ENCODE results near the gene IL4.

IL4 gene

DNA sequence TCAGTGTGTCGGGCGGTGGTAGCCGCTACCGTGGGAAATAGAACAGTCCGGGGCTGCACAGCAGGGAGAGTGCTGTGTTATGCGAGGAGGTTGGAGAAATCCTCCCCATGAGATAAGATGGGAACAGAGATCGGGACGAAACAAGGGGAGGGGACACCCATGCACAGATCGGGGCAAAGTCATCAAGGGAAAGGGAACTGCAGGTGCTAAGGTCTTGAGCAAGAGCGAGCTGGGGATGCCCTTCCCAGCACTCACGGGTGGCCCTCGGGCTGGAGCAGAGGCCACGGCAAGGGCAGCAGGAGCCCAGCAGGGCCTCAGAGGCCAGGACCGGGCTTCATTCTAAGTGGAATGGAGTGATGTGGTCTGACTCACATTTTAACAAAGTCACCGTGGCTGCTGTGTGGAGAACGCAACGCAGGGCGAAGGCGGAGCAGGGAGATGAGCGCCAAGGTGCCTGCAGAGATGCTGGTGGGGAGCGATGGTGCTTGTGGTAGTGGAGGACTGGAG lies 8.2 kb upstream of the IL4 start:
- POLR2A ChIA-PET = interaction anchor here (1.4 kb wide), 1 partner anchor 72 kb away, joined by 3 read pairs; the partner anchor contains the start of gene KIF3A
- CTCF ChIA-PET = no interaction called here
- H3K27ac ChIP-seq (ENCODE audit: extremely low read depth, low read depth, low read length) = no peak overlapping the region
- no peak overlapping the region for H3K4me3 ChIP-seq (ENCODE audit: low read depth, low read length)
- no peaks in the 10 kb centered on the region for H3K4me1 ChIP-seq (ENCODE audit: control insufficient read depth, insufficient read depth, low read length)
- H3K9me3 ChIP-seq (ENCODE audit: control insufficient read depth, insufficient read depth, low read depth, low read length) = no peaks in the 10 kb centered on the region
- no peak for TF ChIP-seq ZNF626 (tag by site-specific recombination; IDR thresholded peaks at IDR 0.05)
- TF ChIP-seq, protein P1, sequence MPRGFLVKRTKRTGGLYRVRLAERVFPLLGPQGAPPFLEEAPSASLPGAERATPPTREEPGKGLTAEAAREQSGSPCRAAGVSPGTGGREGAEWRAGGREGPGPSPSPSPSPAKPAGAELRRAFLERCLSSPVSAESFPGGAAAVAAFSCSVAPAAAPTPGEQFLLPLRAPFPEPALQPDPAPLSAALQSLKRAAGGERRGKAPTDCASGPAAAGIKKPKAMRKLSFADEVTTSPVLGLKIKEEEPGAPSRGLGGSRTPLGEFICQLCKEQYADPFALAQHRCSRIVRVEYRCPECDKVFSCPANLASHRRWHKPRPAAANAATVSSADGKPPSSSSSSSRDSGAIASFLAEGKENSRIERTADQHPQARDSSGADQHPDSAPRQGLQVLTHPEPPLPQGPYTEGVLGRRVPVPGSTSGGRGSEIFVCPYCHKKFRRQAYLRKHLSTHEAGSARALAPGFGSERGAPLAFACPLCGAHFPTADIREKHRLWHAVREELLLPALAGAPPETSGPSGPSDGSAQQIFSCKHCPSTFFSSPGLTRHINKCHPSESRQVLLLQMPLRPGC (tag by site-specific recombination; IDR thresholded peaks at IDR 0.05) = no peak
- no peak for TF ChIP-seq GLIS2 (tag by site-specific recombination; IDR thresholded peaks at IDR 0.05)
- TF ChIP-seq, protein P2, sequence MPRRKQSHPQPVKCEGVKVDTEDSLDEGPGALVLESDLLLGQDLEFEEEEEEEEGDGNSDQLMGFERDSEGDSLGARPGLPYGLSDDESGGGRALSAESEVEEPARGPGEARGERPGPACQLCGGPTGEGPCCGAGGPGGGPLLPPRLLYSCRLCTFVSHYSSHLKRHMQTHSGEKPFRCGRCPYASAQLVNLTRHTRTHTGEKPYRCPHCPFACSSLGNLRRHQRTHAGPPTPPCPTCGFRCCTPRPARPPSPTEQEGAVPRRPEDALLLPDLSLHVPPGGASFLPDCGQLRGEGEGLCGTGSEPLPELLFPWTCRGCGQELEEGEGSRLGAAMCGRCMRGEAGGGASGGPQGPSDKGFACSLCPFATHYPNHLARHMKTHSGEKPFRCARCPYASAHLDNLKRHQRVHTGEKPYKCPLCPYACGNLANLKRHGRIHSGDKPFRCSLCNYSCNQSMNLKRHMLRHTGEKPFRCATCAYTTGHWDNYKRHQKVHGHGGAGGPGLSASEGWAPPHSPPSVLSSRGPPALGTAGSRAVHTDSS (tag by site-specific recombination; IDR thresholded peaks at IDR 0.05) = no peak
- TF ChIP-seq, protein P3, sequence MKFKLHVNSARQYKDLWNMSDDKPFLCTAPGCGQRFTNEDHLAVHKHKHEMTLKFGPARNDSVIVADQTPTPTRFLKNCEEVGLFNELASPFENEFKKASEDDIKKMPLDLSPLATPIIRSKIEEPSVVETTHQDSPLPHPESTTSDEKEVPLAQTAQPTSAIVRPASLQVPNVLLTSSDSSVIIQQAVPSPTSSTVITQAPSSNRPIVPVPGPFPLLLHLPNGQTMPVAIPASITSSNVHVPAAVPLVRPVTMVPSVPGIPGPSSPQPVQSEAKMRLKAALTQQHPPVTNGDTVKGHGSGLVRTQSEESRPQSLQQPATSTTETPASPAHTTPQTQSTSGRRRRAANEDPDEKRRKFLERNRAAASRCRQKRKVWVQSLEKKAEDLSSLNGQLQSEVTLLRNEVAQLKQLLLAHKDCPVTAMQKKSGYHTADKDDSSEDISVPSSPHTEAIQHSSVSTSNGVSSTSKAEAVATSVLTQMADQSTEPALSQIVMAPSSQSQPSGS (tag by site-specific recombination; IDR thresholded peaks at IDR 0.05; ENCODE audit: low read depth) = no peak
- no peak for TF ChIP-seq ZNF341 (tag by site-specific recombination; IDR thresholded peaks at IDR 0.05; ENCODE audit: low read depth)
- TF ChIP-seq ZSCAN23 (tag by site-specific recombination; IDR thresholded peaks at IDR 0.05) = no peak
- TF ChIP-seq, protein P4, sequence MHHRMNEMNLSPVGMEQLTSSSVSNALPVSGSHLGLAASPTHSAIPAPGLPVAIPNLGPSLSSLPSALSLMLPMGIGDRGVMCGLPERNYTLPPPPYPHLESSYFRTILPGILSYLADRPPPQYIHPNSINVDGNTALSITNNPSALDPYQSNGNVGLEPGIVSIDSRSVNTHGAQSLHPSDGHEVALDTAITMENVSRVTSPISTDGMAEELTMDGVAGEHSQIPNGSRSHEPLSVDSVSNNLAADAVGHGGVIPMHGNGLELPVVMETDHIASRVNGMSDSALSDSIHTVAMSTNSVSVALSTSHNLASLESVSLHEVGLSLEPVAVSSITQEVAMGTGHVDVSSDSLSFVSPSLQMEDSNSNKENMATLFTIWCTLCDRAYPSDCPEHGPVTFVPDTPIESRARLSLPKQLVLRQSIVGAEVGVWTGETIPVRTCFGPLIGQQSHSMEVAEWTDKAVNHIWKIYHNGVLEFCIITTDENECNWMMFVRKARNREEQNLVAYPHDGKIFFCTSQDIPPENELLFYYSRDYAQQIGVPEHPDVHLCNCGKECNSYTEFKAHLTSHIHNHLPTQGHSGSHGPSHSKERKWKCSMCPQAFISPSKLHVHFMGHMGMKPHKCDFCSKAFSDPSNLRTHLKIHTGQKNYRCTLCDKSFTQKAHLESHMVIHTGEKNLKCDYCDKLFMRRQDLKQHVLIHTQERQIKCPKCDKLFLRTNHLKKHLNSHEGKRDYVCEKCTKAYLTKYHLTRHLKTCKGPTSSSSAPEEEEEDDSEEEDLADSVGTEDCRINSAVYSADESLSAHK (tag by site-specific recombination; IDR thresholded peaks at IDR 0.05) = no peak
- TF ChIP-seq TCF7L2 (IDR thresholded peaks at IDR 0.05; ENCODE audit: borderline replicate concordance, low read depth, low read length) = no peak
- no peaks in the 10 kb centered on the region for H3K36me3 ChIP-seq (ENCODE audit: control insufficient read depth in 2 of 2, insufficient read depth in 1 of 2, low read length in 2 of 2)

DNA sequence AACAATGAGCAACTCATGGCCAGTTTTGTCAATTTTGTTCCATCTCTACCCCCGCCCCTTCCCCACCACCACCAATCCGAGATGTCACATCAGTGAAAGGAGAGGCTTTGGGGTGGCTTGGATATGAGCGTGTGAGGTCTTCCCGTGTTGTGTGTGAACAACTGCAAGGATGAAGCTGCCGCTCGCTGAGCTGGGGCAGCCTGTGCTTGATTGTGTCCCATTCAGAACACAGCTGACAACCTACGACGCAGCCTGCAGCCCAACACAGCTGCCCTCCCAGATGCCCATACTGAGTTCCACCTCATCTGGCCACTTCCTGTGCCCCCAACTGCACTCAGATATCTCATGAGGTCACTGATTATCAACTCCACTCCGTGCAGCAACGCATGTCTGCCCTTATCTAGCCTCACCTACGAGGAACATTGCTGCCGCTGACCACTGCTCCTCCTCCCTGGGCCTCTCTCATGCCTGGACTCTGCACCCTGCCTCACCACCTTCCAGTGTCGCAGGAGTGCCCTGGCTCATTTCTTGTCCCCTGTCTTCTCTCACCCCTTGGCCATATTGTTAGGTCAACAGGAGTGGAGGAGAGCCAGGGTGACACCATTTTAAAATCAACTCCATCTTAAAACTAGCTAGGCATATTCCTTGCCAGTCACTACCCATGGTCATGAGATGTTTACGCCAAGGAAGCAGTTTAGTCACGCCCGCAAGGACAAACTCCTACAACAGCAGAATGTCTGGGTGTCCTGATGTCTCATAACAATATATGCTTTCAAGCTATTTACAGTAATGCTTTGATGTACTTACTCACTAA lies 7.3 kb upstream of the IL4 start:
- TF ChIP-seq ZNF707 (tag by site-specific recombination; IDR thresholded peaks at IDR 0.05) (no peak), ZNF37A (tag by site-specific recombination; IDR thresholded peaks at IDR 0.05) (no peak), ZNF701 (tag by site-specific recombination; IDR thresholded peaks at IDR 0.05) (no peak), ZNF23 (tag by site-specific recombination; IDR thresholded peaks at IDR 0.05; ENCODE audit: borderline replicate concordance) (no peak), ZNF558 (tag by site-specific recombination; IDR thresholded peaks at IDR 0.05) (no peak), ZNF664 (tag by site-specific recombination; IDR thresholded peaks at IDR 0.05) (no peak)
- TF ChIP-seq, protein P4 (tag by site-specific recombination; IDR thresholded peaks at IDR 0.05) = no peak
- TF ChIP-seq, protein P5, sequence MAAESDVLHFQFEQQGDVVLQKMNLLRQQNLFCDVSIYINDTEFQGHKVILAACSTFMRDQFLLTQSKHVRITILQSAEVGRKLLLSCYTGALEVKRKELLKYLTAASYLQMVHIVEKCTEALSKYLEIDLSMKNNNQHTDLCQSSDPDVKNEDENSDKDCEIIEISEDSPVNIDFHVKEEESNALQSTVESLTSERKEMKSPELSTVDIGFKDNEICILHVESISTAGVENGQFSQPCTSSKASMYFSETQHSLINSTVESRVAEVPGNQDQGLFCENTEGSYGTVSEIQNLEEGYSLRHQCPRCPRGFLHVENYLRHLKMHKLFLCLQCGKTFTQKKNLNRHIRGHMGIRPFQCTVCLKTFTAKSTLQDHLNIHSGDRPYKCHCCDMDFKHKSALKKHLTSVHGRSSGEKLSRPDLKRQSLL (tag by site-specific recombination; IDR thresholded peaks at IDR 0.05) = no peak
- TF ChIP-seq, protein P2 (tag by site-specific recombination; IDR thresholded peaks at IDR 0.05) = no peak
- TF ChIP-seq, protein P6, sequence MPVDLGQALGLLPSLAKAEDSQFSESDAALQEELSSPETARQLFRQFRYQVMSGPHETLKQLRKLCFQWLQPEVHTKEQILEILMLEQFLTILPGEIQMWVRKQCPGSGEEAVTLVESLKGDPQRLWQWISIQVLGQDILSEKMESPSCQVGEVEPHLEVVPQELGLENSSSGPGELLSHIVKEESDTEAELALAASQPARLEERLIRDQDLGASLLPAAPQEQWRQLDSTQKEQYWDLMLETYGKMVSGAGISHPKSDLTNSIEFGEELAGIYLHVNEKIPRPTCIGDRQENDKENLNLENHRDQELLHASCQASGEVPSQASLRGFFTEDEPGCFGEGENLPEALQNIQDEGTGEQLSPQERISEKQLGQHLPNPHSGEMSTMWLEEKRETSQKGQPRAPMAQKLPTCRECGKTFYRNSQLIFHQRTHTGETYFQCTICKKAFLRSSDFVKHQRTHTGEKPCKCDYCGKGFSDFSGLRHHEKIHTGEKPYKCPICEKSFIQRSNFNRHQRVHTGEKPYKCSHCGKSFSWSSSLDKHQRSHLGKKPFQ (tag by site-specific recombination; IDR thresholded peaks at IDR 0.05) = no peak
- ChIA-PET POLR2A (no interaction called here), CTCF (no interaction called here)
- Histone ChIP-seq H3K27ac (ENCODE audit: extremely low read depth, low read depth, low read length) (no peak overlapping the region), H3K9me3 (ENCODE audit: control insufficient read depth, insufficient read depth, low read depth, low read length) (no peaks in the 10 kb centered on the region), H3K36me3 (ENCODE audit: control insufficient read depth in 2 of 2, insufficient read depth in 1 of 2, low read length in 2 of 2) (no peaks in the 10 kb centered on the region), H3K4me3 (ENCODE audit: low read depth, low read length) (no peak overlapping the region), H3K4me1 (ENCODE audit: control insufficient read depth, insufficient read depth, low read length) (no peaks in the 10 kb centered on the region)
